B cell (primary cell): ENCODE results near the gene NMU. TPM values are rescaled to one million over a fixed set of nuclear protein-coding genes. Genes with fewer than 3 reads are reported as not detected.

Source experiments
- ATAC-seq: fragments of 200-7000 bp; cut with Tn5 transposase; one replicate; pipeline ENCODE4 v1.10.0; 2021; ENCODE audit warnings: low read depth, mild to moderate bottlenecking, moderate number of reproducible peaks, moderate library complexity
- CTCF ChIA-PET: fragments of 350-600 bp; sonication (Branson Sonifier 250); formaldehyde crosslinking; loops from one replicate; lab custom pipeline; 2021; ENCODE audit warnings: antibody characterized with exemption, inconsistent platforms; lab: Charles Lee
- POLR2A ChIA-PET: fragments of 350-600 bp; sonication (Branson Sonifier 250); formaldehyde crosslinking; loops from one replicate; lab custom pipeline; 2021; ENCODE audit warnings: antibody characterized with exemption; lab: Charles Lee
- DNase-seq: peaks from one replicate; pipeline ENCODE4 v3.0.0; 2013
- H2AFZ ChIP-seq: 2 replicates; pipeline ENCODE4 v1.6.1; 2012; ENCODE audit warnings: mild to moderate bottlenecking, low read depth, low read length; ENCODE audit not compliant: insufficient read depth, poor library complexity, severe bottlenecking
- H3K27ac ChIP-seq, 2 donors: 1 replicate in 1 of 2; 2 replicates in 1 of 2; pipeline ENCODE4 v1.5.1; 2012 to 2013; ENCODE audit warnings: low read length in 2 of 2, mild to moderate bottlenecking in 2 of 2, moderate library complexity in 1 of 2
- H3K27me3 ChIP-seq, 4 experiments: fragments of 200-600 bp in 1 of 4; sonication (generic) in 1 of 4; replicated peaks in 1 of 4; 1 replicate in 2 of 4; 2 replicates in 2 of 4; pipeline versions ENCODE4 v1.6.1 to v1.7.0; 2013 to 2016; ENCODE audit warnings: low read length in 3 of 4, mild to moderate bottlenecking in 2 of 4, mixed read lengths in 1 of 4, moderate library complexity in 1 of 4; ENCODE audit not compliant: insufficient read depth in 4 of 4, control insufficient read depth in 3 of 4; ENCODE audit errors: control extremely low read depth in 1 of 4
- H3K36me3 ChIP-seq, 2 experiments: replicated peaks in 1 of 2; 1 replicate in 1 of 2; 2 replicates in 1 of 2; pipeline versions ENCODE4 v1.6.1 to v1.7.1; 2013; ENCODE audit warnings: low read length in 1 of 2; ENCODE audit not compliant: insufficient read depth in 2 of 2, control insufficient read depth in 1 of 2; ENCODE audit errors: control extremely low read depth in 1 of 2, extremely low read depth in 1 of 2
- H3K4me1 ChIP-seq, 2 donors: fragments of 200-600 bp in 1 of 2; sonication (generic) in 1 of 2; 1 replicate in 1 of 2; 2 replicates in 1 of 2; pipeline versions ENCODE4 v1.5.1 to v1.6.1; 2013 to 2017; ENCODE audit warnings: low read length in 2 of 2; ENCODE audit not compliant: control insufficient read depth in 2 of 2, insufficient read depth in 2 of 2
- H3K4me2 ChIP-seq: replicated peaks from 2 replicates; pipeline ENCODE3; 2012; ENCODE audit warnings: mild to moderate bottlenecking, low read depth, low read length; ENCODE audit not compliant: poor library complexity, severe bottlenecking
- H3K4me3 ChIP-seq, 5 experiments: fragments of 200-600 bp in 1 of 5; sonication (generic) in 1 of 5; 1 replicate in 3 of 5; 2 replicates in 2 of 5; pipeline versions ENCODE4 v1.5.1 to v1.7.0; 2011 to 2016; ENCODE audit warnings: low read length in 4 of 5, mild to moderate bottlenecking in 4 of 5, low read depth in 2 of 5, control low read depth in 1 of 5, moderate library complexity in 1 of 5; ENCODE audit not compliant: insufficient read depth in 1 of 5; ENCODE audit errors: control extremely low read depth in 1 of 5, extremely low read depth in 1 of 5
- H3K79me2 ChIP-seq: fragments of 200-600 bp; sonication (generic); one replicate; pipeline ENCODE4 v1.6.0; 2016; ENCODE audit warnings: low read length; ENCODE audit not compliant: control insufficient read depth, insufficient read depth
- H3K9ac ChIP-seq: fragments of 200-600 bp; sonication (generic); 2 replicates; pipeline ENCODE4 v1.6.1; 2017; ENCODE audit warnings: mild to moderate bottlenecking, low read length, moderate library complexity
- H3K9me3 ChIP-seq, 3 donors: one replicate each; pipeline versions ENCODE4 v1.6.1 to v1.7.1; 2013; ENCODE audit warnings: low read length in 2 of 3; ENCODE audit not compliant: control insufficient read depth in 2 of 3, insufficient read depth in 1 of 3; ENCODE audit errors: control extremely low read depth in 1 of 3
- H4K20me1 ChIP-seq: 2 replicates; pipeline ENCODE4 v1.6.0; 2012; ENCODE audit warnings: mild to moderate bottlenecking, low read length; ENCODE audit not compliant: insufficient read depth, control insufficient read depth, poor library complexity, severe bottlenecking
- H3K27ac Mint-ChIP-seq: one replicate; pipeline ENCODE4 v1.8.0; 2021; ENCODE audit warnings: mixed read lengths
- H3K27me3 Mint-ChIP-seq: one replicate; pipeline ENCODE4 v1.8.0; 2021; ENCODE audit warnings: mixed read lengths
- H3K4me1 Mint-ChIP-seq: one replicate; pipeline ENCODE4 v1.8.0; 2021; ENCODE audit warnings: mixed read lengths
- H3K4me3 Mint-ChIP-seq: one replicate; pipeline ENCODE4 v1.8.0; 2021; ENCODE audit warnings: mixed read lengths
- H3K9me3 Mint-ChIP-seq: one replicate; pipeline ENCODE4 v1.8.0; 2022; ENCODE audit warnings: mixed read lengths; ENCODE audit not compliant: insufficient read depth
- CTCF ChIP-seq: fragments of 200-600 bp; IDR thresholded peaks from one replicate; pipeline ENCODE4 v1.8.0; 2022; ENCODE audit warnings: antibody characterized with exemption, mild to moderate bottlenecking
- EZH2 ChIP-seq: IDR thresholded peaks from 2 replicates; pipeline ENCODE4 v1.6.1; 2012; ENCODE audit warnings: borderline replicate concordance, low read depth, mild to moderate bottlenecking, moderate library complexity, low read length; ENCODE audit not compliant: insufficient read depth, poor library complexity, severe bottlenecking
- WGBS: methylation state at CpG from one replicate; pipeline ENCODE4 v1.1.5; 2013; ENCODE audit warnings: missing lambda C conversion rate; ENCODE audit not compliant: insufficient coverage; 5-methylcytosine and 5-hydroxymethylcytosine counted together
- intact Hi-C: fragments of 100-400 bp; cut with micrococcal nuclease; formaldehyde crosslinking; loops from one replicate; pipeline ENCODE4 v1.10.0; 2022
- polyA plus RNA-seq: library from polyadenylated mRNA; depleted of rRNA; stranded (reverse); fragments of >200 nt; gene quantifications from 2 replicates; pipeline ENCODE4 v1.2.3, GENCODE V29; 2012
- total RNA-seq, 2 donors: library from RNA; stranded (reverse); fragments of 120-200 nt in 1 of 2; gene quantifications; 1 replicate in 1 of 2; 2 replicates in 1 of 2; pipeline versions ENCODE4 v1.2.3 to v1.2.4, GENCODE V29; 2013 to 2022

Gene NMU
- total and polyA plus RNA-seq, 2 donors (not counting 1 experiment from before 2014, with no cell fraction given) = not detected

GRCh38 chr4:55618546-55619143, 17.5 kb downstream of the NMU start:
- H3K27ac ChIP-seq = no peak overlapping the region
- no peaks in the 10 kb centered on the region for H3K79me2 ChIP-seq
- WGBS = no CpG with 5 or more reads among the region's 1 CpG
- Mint-ChIP-seq H3K27ac (no peak overlapping the region), H3K4me3 (no peak overlapping the region), H3K27me3 (peaks cover 6% of the 10 kb centered on the region), H3K4me1 (no peaks in the 10 kb centered on the region), H3K9me3 (no peaks in the 10 kb centered on the region)
- no peak for DNase-seq
- no peak overlapping the region for H2AFZ ChIP-seq
- no peaks in the 10 kb centered on the region for H3K36me3 ChIP-seq
- intact Hi-C loops = no loop called here
- H3K4me3 ChIP-seq = no peak overlapping the region
- POLR2A ChIA-PET = no interaction called here
- peaks cover 0 to 6% (median 0%) of the 10 kb centered on the region in 4 experiments for H3K27me3 ChIP-seq
- ATAC-seq = no peak
- no peak for TF ChIP-seq EZH2
- TF ChIP-seq CTCF = peak; percentile 53
- H3K9ac ChIP-seq = no peak overlapping the region
- no peaks in the 10 kb centered on the region for H4K20me1 ChIP-seq
- H3K9me3 ChIP-seq = no peaks in the 10 kb centered on the region
- H3K4me1 ChIP-seq = no peaks in the 10 kb centered on the region
- CTCF ChIA-PET = no interaction called here
- no peak overlapping the region for H3K4me2 ChIP-seq

GRCh38 chr4:55617587-55618197, 18.4 kb downstream of the NMU start:
- 43% methylated on average over 1 of the region's 1 CpG for WGBS
- peaks cover 6% of the 10 kb centered on the region for H3K27me3 Mint-ChIP-seq
- ChIA-PET POLR2A (no interaction called here), CTCF (interaction anchor here (0.9 kb wide), 1 partner anchor 185 kb away, joined by 4 read pairs; no protein-coding TSS in a partner anchor)
- no peaks in the 10 kb centered on the region for H3K4me1 ChIP-seq
- H3K9me3 ChIP-seq = no peaks in the 10 kb centered on the region
- no peak overlapping the region for H3K4me3 Mint-ChIP-seq
- H3K27ac Mint-ChIP-seq = no peak overlapping the region
- no peaks in the 10 kb centered on the region for H3K9me3 Mint-ChIP-seq
- H3K4me2 ChIP-seq = no peak overlapping the region
- H3K27me3 ChIP-seq = peaks cover 0 to 6% (median 0%) of the 10 kb centered on the region in 4 experiments
- H3K27ac ChIP-seq = no peak overlapping the region
- no peak overlapping the region for H3K4me3 ChIP-seq
- TF ChIP-seq EZH2 (no peak), CTCF (no peak)
- ATAC-seq (no peak), DNase-seq (no peak)
- no peaks in the 10 kb centered on the region for H3K4me1 Mint-ChIP-seq
- H4K20me1 ChIP-seq = no peaks in the 10 kb centered on the region
- H2AFZ ChIP-seq = no peak overlapping the region
- H3K36me3 ChIP-seq = no peaks in the 10 kb centered on the region
- no peaks in the 10 kb centered on the region for H3K79me2 ChIP-seq
- H3K9ac ChIP-seq = no peak overlapping the region
- intact Hi-C loops = no loop called here
